Esophagus muscularis mucosa (tissue), 4 donors: ENCODE results near the gene ENPP6. TPM values are rescaled to one million over a fixed set of nuclear protein-coding genes. Genes with fewer than 3 reads are reported as not detected.
"Not testable (repeated sequence)": the region's sequence is repeated elsewhere in the genome, so short reads cannot be mapped to it uniquely, and the experiment has no call there.

Experiments
- DNase-seq: peaks from one replicate; pipeline ENCODE4 v3.0.0-alpha.2; 2017; ENCODE audit errors: extremely low spot score
- H3K27ac ChIP-seq, 4 donors: fragments of 200-600 bp; sonication (generic); replicated peaks in 1 of 4; 1 replicate in 3 of 4; 2 replicates in 1 of 4; pipeline ENCODE4 v1.5.1; 2016 to 2019; ENCODE audit warnings: mild to moderate bottlenecking in 1 of 4
- H3K27me3 ChIP-seq, 4 donors: fragments of 200-600 bp; sonication (generic); one replicate each; pipeline versions ENCODE4 v1.5.1 to v1.6.0; 2016 to 2019
- H3K36me3 ChIP-seq, 4 donors: fragments of 200-600 bp; sonication (generic); one replicate each; pipeline ENCODE4 v1.5.1; 2016 to 2019
- H3K4me1 ChIP-seq, 4 donors: fragments of 200-600 bp; sonication (generic); one replicate each; pipeline ENCODE4 v1.5.1; 2016 to 2019
- H3K4me3 ChIP-seq, 4 donors: fragments of 200-600 bp; sonication (generic); 1 replicate in 2 of 4; 2 replicates in 2 of 4; pipeline ENCODE4 v1.5.1; 2016 to 2019; ENCODE audit warnings: mild to moderate bottlenecking in 4 of 4, moderate library complexity in 1 of 4
- H3K9me3 ChIP-seq, 4 donors: fragments of 200-600 bp; sonication (generic); 1 replicate in 3 of 4; 2 replicates in 1 of 4; pipeline ENCODE4 v1.5.1; 2016 to 2019
- CTCF ChIP-seq, 3 experiments: fragments of 200-600 bp in 2 of 3; fragments of 450-650 bp in 1 of 3; sonication (generic) in 2 of 3; IDR thresholded peaks; one replicate each; pipeline ENCODE4 v1.5.1; 2017 to 2019; ENCODE audit warnings: antibody characterized with exemption in 3 of 3, mild to moderate bottlenecking in 2 of 3, moderate library complexity in 1 of 3
- EP300 ChIP-seq: sonication (generic); formaldehyde crosslinking; IDR thresholded peaks from one replicate; pipeline ENCODE4 v1.6.1; 2017; ENCODE audit warnings: antibody characterized with exemption
- POLR2A ChIP-seq: fragments of 450-650 bp; IDR thresholded peaks from one replicate; pipeline ENCODE4 v1.6.1; 2017; ENCODE audit warnings: antibody characterized with exemption, moderate library complexity, mild to moderate bottlenecking, low read depth
- POLR2AphosphoS5 ChIP-seq, 2 donors: sonication (generic); formaldehyde crosslinking; IDR thresholded peaks; one replicate each; pipeline ENCODE4 v1.6.1; 2017; ENCODE audit warnings: antibody characterized with exemption in 2 of 2
- WGBS: methylation state at CpG from one replicate; pipeline ENCODE4 v1.1.5; 2018; 5-methylcytosine and 5-hydroxymethylcytosine counted together
- intact Hi-C: fragments of 100-400 bp; cut with DNase I; formaldehyde crosslinking; loops from one replicate; pipeline ENCODE4 v1.15.1; 2023
- total RNA-seq, 4 donors: library from RNA; depleted of rRNA; stranded (reverse); fragments of >200 nt; gene quantifications; one replicate each; pipeline versions ENCODE4 v1.1.0 to v1.2.1, GENCODE V29; 2016

The ENPP6 gene
- total RNA-seq, 4 donors from 2014 or later: 0.42 to 1.1 (median 0.92) TPM

GRCh38 chr4:184146951-184147350 lies 70.7 kb downstream of the ENPP6 start:
- H3K36me3 ChIP-seq: no peaks in the 10 kb centered on the region
- no peaks in the 10 kb centered on the region for H3K27me3 ChIP-seq
- peaks cover 0 to 25% (median 11%) of the 10 kb centered on the region in 4 donors for H3K4me1 ChIP-seq
- intact Hi-C loops: no loop called here
- TF ChIP-seq CTCF (IDR thresholded peaks at IDR 0.05): no peak
- TF ChIP-seq EP300: no peak
- TF ChIP-seq POLR2A: no peak
- no peak for TF ChIP-seq POLR2AphosphoS5 (IDR thresholded peaks at IDR 0.05)
- no peaks in the 10 kb centered on the region for H3K9me3 ChIP-seq
- WGBS: 83% methylated on average over 10 of the region's 10 CpGs
- H3K27ac ChIP-seq: no peak overlapping the region
- DNase-seq: no peak
- H3K4me3 ChIP-seq: no peak overlapping the region

GRCh38 chr4:184145596-184145995 lies 72.1 kb downstream of the ENPP6 start:
- Histone ChIP-seq H3K4me1 (peaks cover 0 to 20% (median 6%) of the 10 kb centered on the region in 4 donors), H3K4me3 (no peak overlapping the region), H3K27me3 (no peaks in the 10 kb centered on the region), H3K36me3 (no peaks in the 10 kb centered on the region), H3K27ac (no peak overlapping the region), H3K9me3 (no peaks in the 10 kb centered on the region)
- whole genome bisulfite sequencing: 94% methylated on average over 5 of the region's 5 CpGs
- no peak for TF ChIP-seq POLR2AphosphoS5 (IDR thresholded peaks at IDR 0.05)
- no peak for DNase-seq
- intact Hi-C loops: no loop called here

GRCh38 chr4:184143770-184144564 lies 73.7 kb downstream of the ENPP6 start:
- Histone ChIP-seq H3K9me3 (no peaks in the 10 kb centered on the region), H3K27me3 (no peaks in the 10 kb centered on the region), H3K4me1 (peaks cover 0 to 6% (median 0%) of the 10 kb centered on the region in 4 donors), H3K27ac (no peak overlapping the region), H3K4me3 (no peak overlapping the region), H3K36me3 (no peaks in the 10 kb centered on the region)
- no peak for TF ChIP-seq CTCF (IDR thresholded peaks at IDR 0.05)
- 96% methylated on average over 7 of the region's 15 CpGs for WGBS
- no peak for DNase-seq
- intact Hi-C loops: no loop called here

DNA sequence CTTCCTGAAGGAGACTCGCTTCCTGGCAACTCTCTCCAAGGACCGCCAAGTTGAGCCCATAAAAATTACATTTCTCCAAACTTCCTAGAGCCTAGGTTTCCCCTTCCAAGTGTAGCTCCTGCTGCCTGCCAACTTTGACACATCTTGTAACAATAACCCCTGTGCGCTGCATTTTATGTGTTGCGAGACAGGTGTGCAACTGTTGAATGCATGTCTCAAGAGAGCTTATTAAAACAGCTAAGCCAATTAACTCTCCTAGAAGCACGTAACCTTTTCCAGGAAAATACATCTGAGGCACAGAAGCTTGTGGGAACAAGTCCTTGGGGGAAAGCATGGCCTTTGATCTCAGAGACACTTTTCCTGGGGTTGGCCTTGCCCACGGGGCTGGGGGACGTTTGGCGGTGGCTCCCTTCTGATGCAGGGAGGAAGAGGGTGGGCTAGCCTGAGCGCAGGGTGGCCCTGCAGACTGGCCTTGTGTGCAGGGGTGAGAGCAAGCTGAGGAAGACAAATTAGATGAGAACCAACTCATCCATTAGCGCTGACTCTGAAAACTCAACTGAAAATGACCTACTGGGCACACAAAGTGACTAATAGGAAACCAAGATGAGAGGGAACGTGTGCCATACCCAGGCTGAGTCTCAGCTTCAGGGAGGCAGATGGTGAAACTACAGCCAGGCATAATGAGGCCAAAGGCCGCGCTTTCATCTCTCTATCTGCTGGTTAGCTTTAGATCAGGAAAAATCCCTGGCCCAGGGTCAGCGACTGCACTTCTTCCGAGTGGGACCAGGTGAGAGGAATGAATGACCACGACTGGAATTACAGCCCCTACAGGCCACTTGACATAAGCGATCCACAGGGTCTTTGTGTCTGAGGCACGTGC lies 75.3 kb downstream of the ENPP6 start:
- TF ChIP-seq POLR2AphosphoS5 (IDR thresholded peaks at IDR 0.05): no peak
- TF ChIP-seq EP300: no peak
- no peak for TF ChIP-seq POLR2A
- TF ChIP-seq CTCF (IDR thresholded peaks at IDR 0.05): no peak
- Histone ChIP-seq H3K27ac (no peak overlapping the region), H3K4me1 (no peaks in the 10 kb centered on the region), H3K9me3 (peaks cover 0 to 8% (median 3%) of the 10 kb centered on the region in 4 donors), H3K27me3 (no peaks in the 10 kb centered on the region), H3K4me3 (no peak overlapping the region), H3K36me3 (no peaks in the 10 kb centered on the region)
- 76% methylated on average over 18 of the region's 18 CpGs for WGBS
- intact Hi-C loops: no loop called here
- DNase-seq: no peak

DNA sequence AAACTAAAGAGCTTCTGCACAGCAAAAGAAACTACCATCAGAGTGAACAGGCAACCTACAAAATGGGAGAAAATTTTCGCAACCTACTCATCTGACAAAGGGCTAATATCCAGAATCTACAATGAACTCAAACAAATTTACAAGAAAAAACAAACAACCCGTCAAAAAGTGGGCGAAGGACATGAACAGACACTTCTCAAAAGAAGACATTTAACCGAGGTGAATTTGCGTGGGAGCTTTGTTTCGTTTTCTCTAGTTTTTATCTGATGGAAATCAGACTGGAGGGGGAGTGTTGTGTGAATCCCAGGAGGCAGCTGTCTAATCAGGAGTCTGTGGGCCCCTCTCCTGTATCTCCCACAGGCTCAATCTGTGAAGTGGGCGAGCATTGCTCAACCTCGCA lies 76.8 kb downstream of the ENPP6 start:
- H3K4me3 ChIP-seq, intact Hi-C loops, DNase-seq, H3K27ac ChIP-seq, H3K4me1 ChIP-seq, H3K36me3 ChIP-seq, H3K27me3 ChIP-seq: not testable (repeated sequence)
- 87% methylated on average over 8 of the region's 8 CpGs for WGBS
- peaks cover 0 to 22% (median 16%) of the 10 kb centered on the region in 4 donors for H3K9me3 ChIP-seq
